Measurements from ENCODE around the gene MAP3K12.

The MAP3K12 gene

DNA sequence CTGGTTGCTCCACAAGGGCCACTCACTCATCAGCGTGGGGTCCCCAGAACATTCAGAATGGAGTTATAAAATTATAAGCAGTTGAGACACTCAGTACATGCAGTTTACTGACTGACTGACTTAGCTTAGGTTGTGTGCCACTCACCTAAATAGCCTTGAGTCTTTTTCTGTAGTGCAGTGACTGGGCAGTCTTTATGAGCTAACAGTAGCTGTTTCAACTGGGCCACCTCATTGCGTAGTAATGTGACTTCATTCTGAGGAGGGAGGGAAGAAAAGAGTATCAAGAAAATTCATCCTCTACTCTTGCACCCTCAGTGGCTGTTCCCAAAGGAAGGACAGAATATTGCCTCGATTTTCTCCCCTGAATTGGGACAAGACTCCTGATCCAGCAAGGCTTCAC, 23.9 kb upstream of the MAP3K12 start:
- DNase-seq = no peak
- TF ChIP-seq POLR2A (IDR thresholded peaks at IDR 0.05; ENCODE audit: low read length) (no peak), GATA1 (IDR thresholded peaks at IDR 0.05; ENCODE audit: low read depth, low read length) (no peak)

DNA sequence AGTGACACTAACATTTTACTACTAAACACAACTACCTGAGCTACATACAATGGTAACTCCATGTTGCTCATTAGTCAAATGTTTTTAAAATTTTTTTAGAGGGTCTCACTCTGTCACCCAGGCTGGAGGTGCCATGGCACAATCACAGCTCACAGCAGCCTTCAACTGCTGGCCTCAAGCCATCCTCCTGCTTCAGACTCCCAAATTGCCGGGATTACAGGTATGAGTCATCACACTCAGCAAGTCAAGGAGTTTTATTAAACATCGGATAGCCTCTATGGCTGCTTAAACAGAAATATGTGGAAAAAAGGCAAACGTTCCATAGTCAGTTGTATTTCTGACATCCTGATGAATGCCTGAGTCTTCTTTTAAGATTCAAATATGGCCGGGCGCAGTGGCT, 19.1 kb upstream of the MAP3K12 start:
- TF ChIP-seq POLR2A (IDR thresholded peaks at IDR 0.05; ENCODE audit: low read length) (no peak), GATA1 (IDR thresholded peaks at IDR 0.05; ENCODE audit: low read depth, low read length) (no peak)
- DNase-seq = no peak

DNA sequence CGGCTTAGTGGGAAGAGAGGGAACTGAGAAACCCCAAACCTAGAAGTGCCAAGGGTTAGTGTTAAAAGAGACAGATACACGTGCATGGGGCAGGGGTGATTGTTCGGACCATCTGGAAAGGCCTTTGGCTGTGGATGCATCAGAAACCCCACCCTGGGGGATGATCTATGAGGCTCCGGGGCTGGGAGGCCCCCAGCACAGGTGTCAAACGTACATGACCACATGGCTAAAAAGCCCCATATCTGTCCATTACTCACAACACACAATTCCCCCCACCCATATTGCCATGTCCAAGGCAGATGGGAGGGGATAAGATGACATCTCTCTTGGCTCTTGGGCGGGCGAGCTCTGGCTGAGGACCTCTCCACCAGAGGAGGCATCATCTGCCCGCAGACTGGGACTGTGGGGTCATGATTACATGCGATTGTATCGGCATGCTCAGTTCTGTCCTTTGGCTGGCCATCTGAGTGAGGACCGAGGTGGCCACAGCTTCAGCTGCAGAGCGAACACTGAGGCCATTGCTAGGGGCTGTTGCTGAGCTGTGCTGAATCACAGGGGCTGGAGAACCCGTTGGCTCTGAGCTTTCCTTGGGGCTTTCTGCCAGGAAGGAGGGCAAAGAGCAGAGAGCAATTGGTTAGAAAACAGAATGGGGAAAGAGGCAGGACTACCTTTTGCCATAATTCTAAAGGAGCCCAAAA, 17.6 kb upstream of the MAP3K12 start:
- no peak for DNase-seq

DNA sequence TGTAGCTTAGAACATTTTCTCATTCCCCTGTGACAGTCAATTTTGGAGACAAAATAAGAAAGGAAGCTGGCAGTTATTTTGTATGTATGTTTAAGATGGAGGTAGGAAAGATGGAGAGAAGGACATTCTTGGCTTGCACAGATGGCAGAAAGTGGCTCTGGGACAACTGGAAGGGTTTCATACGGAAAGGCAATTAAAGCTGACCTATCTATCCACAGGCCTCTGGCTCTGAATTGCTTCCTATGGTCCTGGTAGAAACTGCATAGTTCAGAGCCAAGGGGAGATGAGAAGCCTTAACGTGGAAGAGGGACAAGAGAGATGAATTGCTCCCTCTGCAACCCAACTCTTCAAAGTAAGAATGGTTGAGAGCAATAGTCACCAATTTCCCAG, 16.0 kb upstream of the MAP3K12 start:
- TF ChIP-seq GATA1 (IDR thresholded peaks at IDR 0.05; ENCODE audit: low read depth, low read length) (no peak), POLR2A (IDR thresholded peaks at IDR 0.05; ENCODE audit: low read length) (no peak)
- no peak for DNase-seq

More for the DNA sequence above, 17.6 kb upstream of the MAP3K12 start:
- no peak for TF ChIP-seq GATA1 (IDR thresholded peaks at IDR 0.05; ENCODE audit: low read depth, low read length)
- TF ChIP-seq POLR2A (IDR thresholded peaks at IDR 0.05; ENCODE audit: low read length) = no peak

DNA sequence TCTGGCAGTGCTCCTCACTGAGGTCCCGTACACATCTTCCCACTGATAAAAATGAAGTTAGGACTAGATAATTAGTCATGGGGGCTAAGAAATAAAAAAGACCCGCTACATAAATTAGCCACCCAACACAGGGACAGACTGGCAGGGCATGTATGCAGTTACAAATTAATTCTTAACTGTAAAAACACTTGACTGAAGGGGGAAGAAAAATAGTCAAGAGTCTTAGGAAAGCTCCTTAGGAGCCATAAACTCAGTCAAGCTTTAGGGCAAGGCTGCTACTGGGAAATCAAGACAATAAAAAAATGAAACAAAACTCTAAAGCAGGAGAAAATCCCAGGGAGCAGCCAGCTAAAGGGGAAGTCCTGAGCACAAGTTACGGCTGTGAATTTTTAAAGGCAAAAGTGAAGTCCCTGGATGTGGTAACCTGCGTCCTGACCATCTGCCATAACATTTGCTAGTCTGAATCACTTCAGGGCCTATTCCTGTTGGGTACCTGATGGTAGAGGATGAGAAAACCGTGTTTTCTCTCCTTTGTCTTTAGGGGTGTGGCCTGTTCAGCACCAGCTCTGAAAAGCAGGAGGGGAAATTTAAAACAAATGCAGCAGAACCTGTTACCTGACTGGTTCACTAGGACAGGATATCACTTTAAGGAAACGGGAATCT, 15.5 kb upstream of the MAP3K12 start:
- TF ChIP-seq GATA1 (IDR thresholded peaks at IDR 0.05; ENCODE audit: low read depth, low read length) (no peak), POLR2A (IDR thresholded peaks at IDR 0.05; ENCODE audit: low read length) (no peak)
- no peak for DNase-seq

DNA sequence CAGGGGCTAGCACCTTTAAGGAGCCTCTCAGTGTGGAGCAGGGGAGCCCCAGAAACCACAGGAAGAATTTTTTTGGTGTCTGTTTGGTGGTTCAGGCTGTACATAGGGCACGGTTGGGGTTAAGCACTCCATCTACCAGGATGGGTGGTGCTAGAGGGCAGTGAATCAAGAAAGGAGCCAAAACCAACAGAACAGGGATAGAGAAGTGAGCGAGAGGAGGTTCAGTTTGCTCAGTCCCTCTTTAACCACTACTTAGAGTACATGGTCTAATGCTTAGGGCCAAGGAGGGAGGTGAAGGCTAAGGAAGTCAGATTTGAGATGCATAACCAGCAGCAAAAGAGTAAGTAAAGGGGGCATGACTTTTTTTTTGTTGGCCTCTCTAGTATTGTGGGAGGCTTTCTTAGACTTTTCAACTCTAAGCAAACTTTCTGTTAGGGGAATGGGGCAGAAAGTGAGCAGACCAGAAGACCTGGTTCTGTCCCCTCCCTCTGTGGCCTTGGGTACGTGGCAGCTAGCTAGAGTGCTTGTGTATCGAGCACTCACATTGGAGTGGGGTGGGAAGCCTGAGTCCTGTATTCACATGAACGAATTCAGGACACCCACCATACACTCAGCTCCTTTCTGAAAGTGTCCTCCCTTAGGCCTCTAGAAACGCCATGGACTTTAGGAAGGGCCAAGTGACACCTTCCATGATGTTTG, 14.6 kb upstream of the MAP3K12 start:
- TF ChIP-seq POLR2A (IDR thresholded peaks at IDR 0.05; ENCODE audit: low read length) (no peak), GATA1 (IDR thresholded peaks at IDR 0.05; ENCODE audit: low read depth, low read length) (no peak)
- DNase-seq = no peak

DNA sequence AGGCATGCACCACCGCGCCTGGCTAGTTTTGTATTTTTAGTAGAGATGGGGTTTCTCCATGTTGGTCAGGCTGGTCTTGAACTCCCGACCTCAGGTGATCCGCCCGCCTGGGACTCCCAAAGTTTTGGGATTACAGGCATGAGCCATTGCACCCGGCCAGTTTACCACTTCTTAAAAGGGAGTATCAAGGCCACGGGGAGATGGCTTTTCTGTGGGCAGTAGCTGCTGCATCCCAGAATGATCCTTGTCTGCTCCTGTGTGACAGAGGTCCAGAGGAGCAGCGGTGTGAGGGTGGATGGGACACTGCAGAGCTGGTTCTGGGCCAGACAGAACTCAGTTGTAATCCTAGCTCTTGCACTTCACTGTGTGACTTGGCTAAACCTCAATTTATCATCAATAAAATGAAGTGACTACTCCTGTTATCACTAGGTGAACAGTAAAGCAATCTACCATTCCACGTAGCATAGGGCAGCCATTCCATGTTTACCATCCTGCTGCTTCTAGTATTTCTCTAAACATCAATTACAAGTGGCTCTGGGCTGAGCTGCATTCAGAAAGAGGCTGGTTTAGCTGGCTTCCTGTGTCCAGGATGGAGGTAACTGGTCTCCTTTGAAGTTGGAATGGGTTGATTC, 11.0 kb upstream of the MAP3K12 start:
- no peak for TF ChIP-seq POLR2A (IDR thresholded peaks at IDR 0.05; ENCODE audit: low read length)
- DNase-seq = no peak

DNA sequence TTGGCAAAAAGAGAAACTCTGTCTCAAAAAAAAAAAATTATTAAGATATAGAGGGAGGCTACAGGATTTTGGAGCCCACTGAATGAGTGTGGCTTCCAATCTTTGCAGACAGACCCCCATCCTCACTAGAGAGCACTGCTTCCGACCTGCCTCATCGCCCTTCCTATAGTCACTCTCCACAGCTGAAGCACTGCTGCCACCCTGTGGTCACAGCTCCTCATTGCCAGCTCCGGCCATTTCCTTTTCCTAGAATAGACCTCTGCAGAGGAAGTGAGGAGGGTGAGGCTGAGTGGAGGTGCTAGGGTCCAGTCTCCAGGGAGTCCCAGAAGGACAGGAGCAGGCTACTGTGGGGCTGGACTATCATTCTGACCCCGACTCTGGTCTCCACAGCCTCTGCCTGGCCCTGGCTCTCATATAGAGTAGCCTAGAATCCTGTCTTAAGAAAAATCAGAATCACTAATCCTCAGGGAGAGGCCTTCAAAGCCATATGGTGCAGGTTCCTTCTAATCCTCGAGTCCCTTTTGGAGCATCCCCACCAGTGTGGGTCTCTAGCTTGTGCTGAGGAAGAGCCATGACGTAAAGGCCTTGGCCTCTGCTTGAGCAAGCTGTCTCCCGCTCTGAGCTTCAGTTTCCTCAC, 9.4 kb upstream of the MAP3K12 start:
- no peak for TF ChIP-seq POLR2A (IDR thresholded peaks at IDR 0.05; ENCODE audit: low read length)
- no peak for TF ChIP-seq GATA1 (IDR thresholded peaks at IDR 0.05; ENCODE audit: low read depth, low read length)
- peak; percentile 76 to 88 for DNase-seq

DNA sequence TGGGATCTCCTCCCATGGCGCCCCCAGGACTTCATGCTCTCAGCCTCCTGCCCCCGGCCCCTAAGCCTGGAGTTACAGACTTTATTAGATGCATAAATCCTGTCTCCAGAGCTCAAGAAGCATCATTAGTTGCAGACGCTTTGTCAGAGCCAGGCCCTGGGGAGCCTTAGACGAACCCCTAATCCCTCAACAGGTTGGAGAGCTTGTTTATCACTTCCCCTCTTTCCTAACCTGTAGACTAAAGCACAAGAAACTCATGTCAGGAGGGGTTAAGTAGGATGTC, 8.3 kb upstream of the MAP3K12 start:
- no peak for TF ChIP-seq GATA1 (IDR thresholded peaks at IDR 0.05; ENCODE audit: low read depth, low read length)
- TF ChIP-seq POLR2A (IDR thresholded peaks at IDR 0.05; ENCODE audit: low read length) = no peak
- DNase-seq = no peak

DNA sequence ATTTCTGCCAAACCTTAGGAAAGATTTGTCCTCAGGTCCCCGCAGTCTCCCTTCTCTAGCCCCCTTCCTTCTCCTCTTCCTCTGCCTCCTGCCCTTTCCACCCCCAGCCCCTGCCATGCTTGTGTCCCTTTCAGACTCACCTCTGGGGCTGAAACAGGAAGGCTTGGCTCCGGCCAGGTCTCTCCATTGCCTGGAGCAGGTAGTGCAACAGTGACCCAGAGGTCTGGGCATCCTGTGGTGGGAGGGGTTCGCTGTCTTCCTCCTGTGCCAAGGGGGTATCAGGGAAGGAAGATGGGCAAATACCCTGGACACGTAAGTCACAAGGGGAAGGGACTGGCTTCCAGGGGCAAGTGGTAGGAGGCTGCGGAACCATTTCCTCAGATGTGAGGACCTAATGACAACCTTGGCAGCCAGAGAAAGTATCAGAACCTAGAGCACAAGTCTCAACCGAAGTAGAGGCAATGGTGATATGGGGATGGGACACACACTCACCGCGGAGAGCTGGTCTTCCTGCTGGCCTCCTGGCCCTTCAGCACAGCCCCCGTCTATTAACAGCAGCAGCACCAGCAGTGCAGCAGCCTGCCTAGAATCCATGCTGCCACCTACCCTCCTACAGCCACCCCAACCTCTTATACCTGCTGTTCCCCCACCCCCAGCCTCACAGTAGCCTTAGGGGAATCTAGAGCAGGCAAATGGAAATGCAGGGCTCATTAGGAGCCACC, 7.8 kb upstream of the MAP3K12 start, which contains the start of gene NPFF:
Gene NPFF, minus strand, starts transcription at position 604 of the 722 bp plus-strand sequence. Its CDS starts 10 bp downstream, at position 594.
- TF ChIP-seq POLR2A (IDR thresholded peaks at IDR 0.05; ENCODE audit: low read length) = no peak
- TF ChIP-seq GATA1 (IDR thresholded peaks at IDR 0.05; ENCODE audit: low read depth, low read length) = no peak
- no peak for DNase-seq

DNA sequence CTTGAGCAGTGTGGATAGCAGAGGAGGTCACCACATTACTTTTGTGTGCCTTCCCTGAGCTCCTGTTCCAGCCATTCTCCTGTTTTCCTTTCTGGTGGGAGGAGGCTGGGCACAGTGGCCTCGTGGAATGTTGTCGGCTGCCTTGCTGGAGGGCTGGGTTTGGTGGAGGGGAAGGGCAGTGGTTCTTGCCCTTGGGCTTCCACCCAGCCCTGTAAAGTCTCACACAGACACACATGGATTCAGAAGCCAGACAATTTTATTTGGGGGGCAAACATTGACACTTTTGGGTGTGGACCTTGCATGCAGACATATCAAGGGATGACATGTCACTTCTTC, 7.2 kb upstream of the MAP3K12 start:
- DNase-seq = no peak
- no peak for TF ChIP-seq POLR2A (IDR thresholded peaks at IDR 0.05; ENCODE audit: low read length)
- no peak for TF ChIP-seq GATA1 (IDR thresholded peaks at IDR 0.05; ENCODE audit: low read depth, low read length)

DNA sequence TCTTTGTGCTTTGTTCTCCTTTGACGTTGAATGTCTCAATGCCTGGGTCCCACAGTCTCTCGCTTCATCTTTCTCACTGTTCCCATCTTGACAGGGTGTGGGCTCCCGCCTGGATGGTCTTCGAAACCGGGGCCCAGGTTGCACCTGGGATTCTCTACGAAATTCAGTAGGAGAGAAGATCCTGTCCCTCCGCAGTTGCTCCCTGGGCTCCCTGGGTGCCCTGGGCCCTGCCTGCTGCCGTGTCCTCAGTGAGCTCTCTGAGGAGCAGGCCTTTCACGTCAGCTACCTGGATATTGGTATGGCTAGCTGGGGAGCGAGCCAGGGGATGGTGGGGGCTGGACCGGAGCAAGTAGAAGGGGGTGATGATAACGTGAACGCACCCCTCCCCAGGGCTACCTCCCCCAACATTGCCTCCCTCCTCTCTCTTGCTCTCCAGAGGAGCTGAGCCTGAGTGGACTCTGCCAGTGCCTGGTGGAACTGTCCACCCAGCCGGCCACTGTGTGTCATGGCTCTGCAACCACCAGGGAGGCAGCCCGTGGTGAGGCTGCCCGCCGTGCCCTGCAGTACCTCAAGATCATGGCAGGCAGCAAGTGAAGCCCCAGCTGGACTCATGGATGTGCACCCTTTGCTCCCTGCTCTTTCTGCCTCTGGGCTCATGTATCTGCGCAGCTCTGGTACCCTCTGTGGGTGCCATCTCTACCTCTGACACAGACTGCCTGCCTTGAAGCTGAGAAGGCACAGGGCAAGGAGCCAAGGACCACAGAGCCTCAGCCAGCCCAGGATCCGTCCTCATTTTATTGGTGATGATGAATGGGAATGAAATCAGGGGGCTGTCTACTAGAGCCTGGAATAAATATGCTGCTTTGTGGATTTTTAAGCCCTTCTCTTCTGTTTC, 6.5 kb upstream of the MAP3K12 start:
- TF ChIP-seq GATA1 (IDR thresholded peaks at IDR 0.05; ENCODE audit: low read depth, low read length) (no peak), POLR2A (IDR thresholded peaks at IDR 0.05; ENCODE audit: low read length) (no peak)
- no peak for DNase-seq

DNA sequence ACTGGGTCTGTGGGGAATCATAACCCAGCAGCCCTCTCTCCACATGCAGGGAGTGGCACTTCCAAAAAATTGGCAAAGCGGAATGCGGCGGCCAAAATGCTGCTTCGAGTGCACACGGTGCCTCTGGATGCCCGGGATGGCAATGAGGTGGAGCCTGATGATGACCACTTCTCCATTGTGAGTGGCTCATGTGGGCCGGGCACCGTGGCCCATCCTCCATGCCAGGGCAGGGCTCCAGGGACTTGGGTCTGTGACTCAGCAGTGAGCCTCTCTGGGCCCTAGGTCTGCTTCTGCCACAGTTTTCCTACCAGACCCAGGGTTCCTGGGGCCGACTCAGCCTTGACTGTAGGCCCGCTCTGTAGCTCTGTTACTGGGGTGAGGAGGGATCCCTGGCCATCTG, 5.8 kb upstream of the MAP3K12 start:
- TF ChIP-seq GATA1 (IDR thresholded peaks at IDR 0.05; ENCODE audit: low read depth, low read length) (no peak), POLR2A (IDR thresholded peaks at IDR 0.05; ENCODE audit: low read length) (no peak)

More for the DNA sequence above, 5.8 kb upstream of the MAP3K12 start:
- DNase-seq = no peak
